Cerebellar nuclear complex (tissue), 1 donor: Measurements from ENCODE around the gene SAFB2.

ENCODE experiments used
- DNase-seq, 2 experiments: peaks; one replicate each; lab custom pipeline; 2025; lab: John Stamatoyannopoulos, UW

Gene SAFB2

DNA sequence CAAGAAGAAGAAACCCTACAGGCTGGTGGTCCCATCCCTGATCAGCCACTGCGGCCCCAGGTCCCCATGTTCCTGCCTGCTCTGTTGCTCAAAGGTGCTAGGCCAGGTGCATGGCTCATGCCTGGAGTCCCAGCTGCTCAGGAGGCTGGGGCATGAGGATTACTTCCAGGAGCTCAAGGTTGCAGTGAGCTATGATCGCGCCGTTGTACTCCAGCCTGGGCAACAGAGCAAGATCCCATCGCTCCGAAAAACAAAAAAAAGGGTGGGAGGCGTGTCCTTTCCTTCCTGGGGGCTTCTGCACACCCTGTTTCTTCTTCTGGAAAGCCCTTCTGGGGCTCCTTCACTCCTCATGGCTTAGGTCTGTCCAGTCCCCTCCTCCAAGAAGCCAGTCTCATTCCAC, 42.9 kb downstream of the SAFB2 start:
- DNase-seq: no peak

DNA sequence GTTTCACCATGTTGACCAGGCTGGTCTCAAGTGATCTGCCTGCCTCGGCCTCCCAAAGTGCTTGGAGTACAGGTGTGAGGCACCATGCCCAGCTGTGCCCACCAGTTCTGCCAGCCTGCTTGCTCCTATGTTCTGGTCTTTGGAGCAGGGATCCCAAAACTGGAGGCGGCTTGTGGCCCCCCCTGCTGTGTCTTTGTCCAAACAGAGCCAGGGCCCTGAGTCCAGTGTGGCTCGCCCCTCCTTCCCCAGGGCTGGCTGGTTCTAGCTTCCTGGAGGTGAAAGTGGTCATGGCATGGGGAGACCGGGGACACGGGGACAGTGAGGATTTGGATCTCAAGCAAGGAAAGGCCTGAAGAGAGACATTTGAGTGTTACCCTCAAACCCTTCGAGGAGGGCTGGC, 43.3 kb downstream of the SAFB2 start:
- no peak for DNase-seq

DNA sequence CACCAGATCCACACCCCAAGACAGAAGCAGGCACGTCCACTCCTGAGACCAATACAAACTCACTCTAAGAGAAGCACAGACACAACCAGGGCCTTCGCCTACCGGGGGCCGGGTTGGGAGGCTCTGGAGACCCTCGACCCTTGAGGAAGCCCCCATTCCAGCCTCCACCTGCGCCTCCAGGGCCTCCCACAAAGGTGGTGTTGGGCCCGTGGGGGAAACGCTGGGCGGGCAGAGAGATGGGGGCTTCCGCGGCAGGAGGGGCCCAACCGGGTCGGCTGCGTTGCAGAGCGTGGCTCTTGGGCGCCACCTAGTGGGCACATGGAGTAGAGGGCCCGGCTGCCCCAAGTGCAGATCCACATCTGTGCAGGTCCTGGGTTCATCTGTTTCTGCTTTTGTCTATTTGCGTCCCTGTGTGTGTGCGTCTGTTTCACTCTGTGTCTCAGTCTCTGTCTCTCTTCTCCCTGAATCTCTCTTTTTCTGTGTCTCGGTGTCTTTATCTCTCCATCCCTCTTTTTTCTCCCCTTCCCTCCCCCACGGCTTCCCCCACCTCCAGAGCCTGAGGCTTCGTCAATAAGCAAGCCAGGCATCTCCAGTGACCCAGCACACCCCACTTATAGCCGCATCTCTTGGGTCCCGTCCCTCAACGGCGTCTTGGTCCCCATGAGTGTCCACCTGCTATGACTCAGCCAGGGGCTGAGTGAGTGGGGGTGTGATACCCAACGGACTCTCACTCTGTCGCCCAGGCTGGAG, 44.3 kb downstream of the SAFB2 start:
- peak in 1 of 2 experiments; percentile 5 for DNase-seq

DNA sequence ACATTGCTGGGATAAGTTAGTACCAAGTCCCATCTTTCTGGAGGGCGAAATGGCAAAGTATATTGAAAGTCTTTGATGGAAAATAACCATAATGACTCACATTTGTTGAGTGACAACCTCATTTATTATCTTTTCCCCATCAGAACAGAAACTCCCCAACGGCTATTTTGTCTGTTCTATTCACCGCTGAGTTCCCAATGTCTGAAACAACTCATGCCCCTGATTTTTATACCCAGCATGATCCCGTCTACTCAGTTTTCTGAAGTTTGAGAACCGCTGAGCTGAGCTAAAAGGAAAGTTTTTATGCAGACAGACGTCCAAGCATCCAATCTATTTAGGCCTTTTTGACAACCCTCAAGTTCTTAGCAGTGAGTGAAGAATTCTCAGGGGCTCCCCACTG, 47.0 kb downstream of the SAFB2 start:
- no peak for DNase-seq

DNA sequence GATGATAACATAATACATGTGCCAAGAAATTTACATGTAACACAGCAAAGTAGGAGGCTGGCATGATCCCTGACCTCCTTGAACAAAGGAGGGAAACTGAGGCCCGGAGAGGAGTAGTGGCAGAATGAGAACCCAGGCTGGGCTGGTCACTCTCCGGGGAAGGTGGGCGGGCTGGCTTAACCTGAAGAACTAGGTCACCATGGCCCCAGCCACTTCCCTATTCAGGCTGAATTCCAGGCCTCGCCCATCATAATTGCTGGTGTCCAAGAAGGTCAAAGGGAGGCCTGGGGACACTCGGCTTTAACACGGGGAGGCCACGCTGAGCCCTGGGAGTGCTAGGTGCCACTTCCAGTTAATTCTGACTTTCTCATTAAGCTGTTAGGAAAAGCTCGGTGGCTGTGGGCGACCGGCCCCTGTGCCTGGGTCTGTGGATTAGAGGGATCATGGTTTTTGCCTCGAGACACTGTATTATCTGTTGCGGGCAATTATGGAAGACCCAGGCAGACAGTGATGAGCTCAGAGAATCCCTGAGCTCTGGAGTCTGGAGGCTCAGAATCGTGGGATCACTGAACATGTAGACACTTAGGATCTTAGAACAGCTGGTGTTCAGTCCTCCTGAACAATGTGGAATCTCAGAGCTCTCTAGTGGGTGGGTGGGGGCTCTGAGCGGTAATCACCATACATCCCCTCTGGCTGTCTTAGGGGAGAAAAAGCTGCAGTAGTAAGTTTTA, 49.9 kb downstream of the SAFB2 start:
- no peak for DNase-seq

DNA sequence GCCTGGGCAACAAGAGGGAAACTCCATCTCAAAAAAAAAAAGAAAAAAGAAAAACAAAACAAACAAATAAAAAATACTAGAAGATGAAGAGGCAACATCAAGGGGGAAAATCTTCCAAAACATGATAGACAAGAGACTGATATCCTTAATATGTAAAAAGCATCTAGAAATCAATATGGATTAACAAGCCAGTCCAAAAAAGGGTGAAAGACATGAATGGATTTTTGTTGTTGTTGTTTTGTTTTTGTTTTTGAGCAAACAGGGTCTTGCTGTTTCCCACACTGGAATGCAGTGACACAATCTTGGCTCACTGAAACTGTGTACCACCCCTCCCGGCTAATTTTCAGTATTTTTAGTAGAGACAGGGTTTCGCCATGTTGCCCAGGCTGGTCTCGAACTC, 50.8 kb downstream of the SAFB2 start:
- DNase-seq: no peak

DNA sequence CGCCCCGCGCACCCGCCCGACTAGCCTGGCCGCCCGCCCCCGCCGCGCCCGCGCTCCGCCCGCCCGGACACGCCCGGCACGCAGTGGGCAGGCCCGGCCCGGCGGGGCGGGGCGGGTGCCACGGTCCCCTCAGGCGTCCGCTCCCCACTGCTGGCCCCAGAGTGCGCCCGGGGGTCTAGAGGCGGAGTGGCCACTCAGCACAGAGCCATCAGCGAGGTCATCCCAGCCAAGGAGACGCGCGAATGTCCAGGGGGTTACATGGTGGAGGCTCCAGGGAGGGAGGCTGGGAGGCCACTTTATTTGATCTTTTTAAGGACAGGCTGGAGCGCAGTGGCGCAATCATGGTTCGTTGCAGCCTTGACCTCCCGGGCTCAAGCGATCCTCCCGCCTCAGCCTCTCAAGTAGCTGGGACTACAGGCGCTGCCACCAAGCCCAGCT, 54.6 kb downstream of the SAFB2 start:
- DNase-seq: no peak

DNA sequence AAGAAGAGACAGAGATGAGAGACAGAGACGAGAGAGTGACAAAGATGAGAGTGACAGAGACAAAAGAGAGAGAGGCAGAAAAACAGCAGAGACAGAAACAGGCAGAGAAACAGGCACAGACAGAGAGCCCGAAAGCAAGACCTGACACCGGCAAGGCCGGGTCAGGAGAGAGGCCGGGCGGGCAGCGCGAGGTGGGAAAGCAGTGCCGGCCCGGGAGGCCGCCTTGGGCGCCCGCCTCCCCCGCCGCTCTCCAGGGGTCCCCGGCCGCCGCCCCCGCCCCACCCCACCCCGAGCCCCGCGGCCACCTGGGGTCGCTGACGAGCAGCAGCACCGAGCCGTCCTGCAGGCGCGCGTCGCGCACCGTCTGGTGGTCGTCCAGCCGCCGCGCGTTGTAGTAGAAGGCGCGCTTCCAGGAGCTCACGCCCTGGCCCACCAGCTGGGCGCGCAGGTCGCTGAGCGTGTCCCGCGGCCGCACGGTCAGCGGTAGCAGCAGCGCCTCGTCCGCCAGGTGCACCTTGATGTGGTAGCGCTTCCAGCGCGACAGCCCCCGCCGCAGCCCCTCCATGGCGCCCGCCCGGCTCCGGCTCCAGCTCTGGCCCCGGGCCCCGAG, 55.1 kb downstream of the SAFB2 start, which contains the start of gene TINCR:
Gene TINCR (minus strand): TSS at position 594 of the 610 bp plus-strand sequence.
- DNase-seq: no peak

DNA sequence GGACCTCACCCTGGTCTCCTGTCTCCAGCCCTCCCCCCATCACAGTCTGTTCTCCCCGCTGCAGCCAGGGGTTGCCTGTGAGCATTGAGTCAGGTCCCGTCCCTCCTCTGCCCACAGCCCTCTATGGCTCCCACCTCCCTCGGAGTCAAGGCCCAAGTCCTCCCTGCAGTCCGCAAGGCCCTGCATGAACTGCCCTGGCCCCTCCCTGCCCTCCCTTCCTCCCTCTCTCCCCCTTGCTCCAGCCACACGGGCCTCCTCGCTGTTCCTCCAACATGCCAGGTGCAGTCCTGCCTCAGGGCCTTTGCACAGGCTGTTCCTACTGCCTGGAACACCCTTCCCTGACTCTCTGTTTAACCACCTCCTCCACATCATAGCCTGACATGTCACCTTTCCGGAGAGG, 57.6 kb downstream of the SAFB2 start:
- no peak for DNase-seq

DNA sequence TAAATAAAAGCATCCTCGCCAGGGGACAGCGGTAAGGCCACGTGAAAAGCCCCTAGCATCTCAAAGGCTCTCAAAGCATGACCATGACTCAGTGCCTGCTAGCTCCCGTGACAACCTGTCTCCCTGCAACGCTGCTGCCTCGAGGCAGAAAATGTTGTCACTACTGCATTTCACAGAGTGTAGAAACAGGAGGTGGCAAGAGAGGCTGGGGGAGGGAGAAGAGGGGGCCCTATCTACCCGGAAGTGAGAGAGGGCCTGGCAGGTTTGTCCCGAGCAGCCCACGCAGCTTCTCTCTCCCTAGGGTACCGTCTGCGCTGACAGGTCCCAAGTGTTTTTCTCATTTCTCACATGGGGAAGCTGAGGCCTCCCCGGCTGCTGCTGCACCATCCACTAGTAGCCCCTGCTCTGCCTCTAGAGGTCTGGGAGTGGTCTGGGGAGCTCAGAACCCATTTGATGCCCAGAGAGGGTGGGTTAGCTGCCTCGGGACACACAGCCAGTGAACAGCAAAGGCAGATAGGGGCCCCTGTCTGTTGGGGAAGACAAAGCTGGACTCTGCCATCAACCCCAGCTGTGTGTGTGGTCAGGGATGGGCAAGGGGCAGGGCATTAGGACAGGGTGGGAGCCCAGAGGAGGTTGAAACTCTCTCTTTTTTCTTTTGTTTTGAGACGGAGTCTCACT, 58.5 kb downstream of the SAFB2 start:
- no peak for DNase-seq

DNA sequence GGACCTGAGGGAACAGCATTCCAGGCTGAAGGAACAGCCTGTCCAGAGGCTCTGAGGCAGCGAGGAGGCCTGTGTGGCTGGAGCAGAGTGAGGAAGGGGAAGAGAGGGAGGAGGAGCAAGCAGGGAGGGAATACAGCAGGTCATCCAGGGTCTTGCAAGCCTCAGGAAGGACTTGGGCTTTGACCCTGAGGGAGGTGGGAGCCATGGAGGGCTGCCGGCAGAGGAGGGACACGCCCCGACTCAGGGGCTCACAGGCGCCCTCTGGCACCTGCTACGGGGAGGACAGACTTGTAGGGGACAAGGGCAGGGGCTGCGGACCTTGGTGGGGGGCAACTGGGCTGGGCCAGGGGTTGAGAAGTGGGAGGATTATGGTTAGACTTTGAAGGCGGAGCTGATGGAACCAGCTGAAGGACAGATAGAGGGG, 59.6 kb downstream of the SAFB2 start:
- DNase-seq: no peak

DNA sequence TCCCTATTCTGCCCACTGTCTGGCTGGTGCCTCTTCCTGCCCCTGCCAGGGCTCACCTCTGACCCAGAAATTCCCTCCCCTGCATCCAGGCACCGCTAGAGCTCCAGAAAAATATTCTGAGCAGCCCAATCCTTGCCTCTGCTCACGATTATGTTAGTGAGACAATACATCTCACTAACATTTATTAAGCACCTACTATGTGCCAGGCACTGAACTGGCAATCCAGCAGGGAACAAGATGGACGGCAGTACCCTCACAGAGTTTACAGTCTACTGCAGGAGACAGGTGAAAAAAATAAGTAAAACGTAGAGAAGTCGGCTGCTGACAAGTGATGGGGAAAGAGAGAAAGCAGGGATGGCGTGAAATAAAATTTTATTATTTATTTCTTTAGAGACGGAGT, 60.3 kb downstream of the SAFB2 start:
- DNase-seq: no peak

DNA sequence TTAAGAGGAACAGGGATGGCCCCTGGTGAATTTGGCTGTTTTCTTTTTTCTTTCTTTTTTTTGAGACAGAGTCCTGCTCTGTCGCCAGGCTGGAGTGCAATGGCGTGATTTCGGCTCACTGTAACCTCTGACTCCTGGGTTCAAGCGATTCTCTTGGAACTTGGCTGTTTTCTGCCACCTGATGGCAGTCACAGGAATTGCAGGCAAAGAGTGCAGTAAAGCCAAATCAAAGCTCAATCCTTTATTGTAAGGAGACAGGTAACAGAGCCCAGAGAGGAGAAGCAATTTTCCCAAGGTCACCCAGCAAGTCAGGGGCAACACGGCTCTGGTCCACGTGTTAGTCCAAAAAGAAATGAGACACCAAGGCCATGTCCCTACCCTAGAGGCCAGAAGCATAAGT, 61.0 kb downstream of the SAFB2 start:
- DNase-seq: no peak

DNA sequence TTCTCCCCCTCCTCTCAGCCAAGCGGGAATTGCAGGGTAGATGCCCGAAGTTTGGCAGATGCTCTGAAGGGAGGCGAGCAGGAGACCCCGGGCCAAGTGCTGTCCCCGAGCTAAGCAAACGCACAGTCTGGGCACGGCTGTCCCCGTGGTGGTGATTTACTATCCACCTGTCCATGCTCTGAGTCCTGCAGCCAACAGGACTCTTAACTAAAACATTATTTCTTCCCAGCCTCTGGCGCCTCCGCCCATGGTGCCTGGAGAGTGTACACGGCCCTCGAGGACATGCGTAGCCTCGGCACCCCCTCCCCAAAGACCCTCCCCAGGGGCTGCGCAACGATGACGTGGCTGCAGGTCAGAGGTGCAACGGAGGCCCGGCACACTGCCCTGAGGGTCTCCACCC, 62.4 kb downstream of the SAFB2 start:
- DNase-seq: no peak

DNA sequence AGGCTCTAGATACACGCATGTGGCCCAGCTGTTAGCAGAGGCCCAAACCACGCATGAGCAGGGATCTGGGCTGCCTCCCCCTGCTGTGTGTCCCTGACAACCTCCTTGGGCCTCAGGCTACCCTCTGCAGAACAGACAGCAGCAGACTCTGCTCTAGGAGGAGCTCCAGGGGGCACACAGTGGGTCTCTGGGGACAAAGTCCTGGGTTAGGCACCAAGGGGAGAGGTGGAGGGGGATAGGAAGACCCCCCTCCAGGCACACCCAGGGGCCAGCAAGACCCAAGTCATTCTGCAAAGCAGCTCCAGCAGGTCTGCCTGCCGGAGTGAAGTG, 62.8 kb downstream of the SAFB2 start:
- DNase-seq: no peak

DNA sequence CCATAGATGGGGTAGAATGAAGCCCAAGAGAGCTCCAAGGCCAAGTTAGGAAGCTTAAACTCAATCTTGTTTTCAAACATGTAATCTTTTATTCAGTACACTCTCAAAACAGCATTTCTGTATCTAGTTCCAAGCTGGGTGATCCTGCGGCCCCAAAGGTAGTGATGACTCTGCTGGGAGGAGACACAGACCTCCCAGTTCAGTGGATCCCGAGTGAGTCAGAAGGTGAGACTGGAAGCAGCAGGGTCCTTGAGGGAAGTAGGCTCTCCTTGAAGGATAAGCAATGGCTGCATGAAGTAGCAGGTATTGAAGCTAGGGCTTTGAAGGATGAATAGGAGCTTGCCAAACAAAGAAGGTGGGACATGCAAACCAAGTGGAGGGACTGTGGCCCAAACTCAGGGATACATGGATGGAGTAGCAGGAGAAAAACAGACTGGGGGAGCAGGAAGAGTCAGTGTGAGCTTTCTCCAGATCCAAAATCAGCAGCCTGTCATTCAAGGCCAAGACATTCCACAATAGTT, 64.4 kb downstream of the SAFB2 start:
- DNase-seq: no peak

DNA sequence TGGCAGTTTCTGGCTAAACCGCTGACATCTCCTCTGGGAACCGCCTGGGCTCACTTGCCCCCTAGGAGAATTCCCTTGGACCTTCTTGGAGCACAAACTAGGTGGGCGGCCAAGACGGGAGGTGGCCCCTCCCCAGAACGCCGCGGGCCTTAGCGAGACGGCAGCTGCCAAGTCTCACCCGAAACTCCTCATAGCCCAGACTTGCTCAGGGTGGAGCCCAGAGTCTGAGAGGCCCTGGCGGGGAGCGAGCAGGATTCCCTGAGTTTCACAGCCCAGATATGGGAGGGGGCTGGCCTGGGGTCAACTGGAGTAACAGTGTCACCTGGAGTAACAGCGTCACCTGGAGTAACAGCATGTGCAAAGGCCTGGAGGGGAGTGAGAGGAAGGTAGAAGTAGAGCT, 64.9 kb downstream of the SAFB2 start:
- no peak for DNase-seq

DNA sequence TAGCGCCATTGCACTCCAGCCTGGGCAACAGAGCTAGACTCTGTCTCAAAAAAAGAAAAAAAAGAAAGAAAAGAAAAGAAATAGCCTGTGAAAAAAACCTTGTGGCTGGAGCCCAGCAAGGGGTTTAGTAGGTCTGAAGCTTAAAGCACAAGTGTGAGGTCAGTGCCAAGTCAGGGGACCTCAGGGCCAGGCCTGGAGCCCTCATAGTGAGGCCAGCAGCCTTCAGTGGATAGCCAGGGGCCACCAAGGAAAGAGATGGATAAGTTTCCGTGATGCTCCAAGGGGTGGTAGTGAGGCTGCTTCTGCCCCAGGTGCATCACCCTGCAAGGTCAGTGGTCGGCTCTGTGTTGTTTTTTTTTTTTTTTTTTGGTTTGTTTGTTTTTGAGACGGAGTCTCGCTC, 67.7 kb downstream of the SAFB2 start:
- no peak for DNase-seq

DNA sequence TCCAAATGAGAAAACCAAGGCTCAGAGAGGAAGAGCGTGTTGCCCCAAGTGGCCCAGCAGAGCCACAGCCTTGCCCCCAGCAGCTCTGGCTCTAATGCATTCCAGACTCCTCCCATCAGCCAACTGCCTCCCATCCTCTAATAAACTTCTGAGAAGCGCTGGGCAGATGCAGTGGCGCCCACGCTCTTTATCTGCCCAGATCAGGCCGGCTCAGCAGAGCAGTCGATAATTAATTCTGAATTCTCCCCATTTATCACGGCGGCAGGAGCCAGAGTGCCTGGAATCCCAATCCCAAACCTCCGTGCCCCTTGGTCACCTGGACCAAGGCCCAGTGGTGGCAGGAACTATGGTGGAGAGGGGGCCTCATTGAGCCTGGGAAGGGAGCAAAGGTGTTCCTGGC, 68.7 kb downstream of the SAFB2 start:
- no peak for DNase-seq

DNA sequence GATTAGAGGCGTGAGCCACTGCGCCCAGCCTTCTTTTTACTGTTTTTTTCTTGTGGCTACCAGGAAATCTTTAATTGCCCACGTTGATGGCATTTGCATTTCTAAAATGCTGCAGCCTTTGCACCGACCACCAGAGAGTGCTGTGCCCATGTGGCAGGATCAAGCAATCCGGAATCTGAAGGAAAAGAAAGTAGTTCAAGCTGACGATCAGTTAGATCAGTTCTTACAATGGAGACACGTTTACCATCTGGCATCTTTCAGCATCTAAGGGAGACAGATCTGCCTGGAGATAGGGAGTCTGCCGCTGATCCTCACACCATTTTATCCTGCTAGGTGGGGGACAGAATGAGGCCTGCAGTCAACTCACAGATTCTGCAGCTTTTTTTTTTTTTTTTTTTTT, 74.7 kb downstream of the SAFB2 start:
- DNase-seq: no peak

DNA sequence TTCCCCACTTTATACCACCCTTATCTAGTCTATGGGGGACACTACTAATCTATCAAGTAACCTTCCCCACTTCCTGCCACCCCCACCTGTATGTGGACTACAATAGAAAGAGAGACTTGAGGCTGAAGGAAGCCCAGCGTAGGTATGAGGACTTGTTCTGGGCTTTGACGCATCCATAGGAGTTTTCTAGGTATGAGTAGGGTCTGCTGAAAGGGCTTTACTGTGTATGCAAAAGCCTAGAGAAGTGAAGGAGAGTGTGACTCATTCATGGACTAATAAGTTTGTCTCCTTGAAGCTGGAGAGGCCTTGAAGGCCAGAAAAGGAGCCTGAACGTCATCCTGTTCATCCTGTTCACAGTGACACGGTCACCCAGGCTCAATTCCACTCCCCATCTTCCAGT, 76.6 kb downstream of the SAFB2 start:
- no peak for DNase-seq

DNA sequence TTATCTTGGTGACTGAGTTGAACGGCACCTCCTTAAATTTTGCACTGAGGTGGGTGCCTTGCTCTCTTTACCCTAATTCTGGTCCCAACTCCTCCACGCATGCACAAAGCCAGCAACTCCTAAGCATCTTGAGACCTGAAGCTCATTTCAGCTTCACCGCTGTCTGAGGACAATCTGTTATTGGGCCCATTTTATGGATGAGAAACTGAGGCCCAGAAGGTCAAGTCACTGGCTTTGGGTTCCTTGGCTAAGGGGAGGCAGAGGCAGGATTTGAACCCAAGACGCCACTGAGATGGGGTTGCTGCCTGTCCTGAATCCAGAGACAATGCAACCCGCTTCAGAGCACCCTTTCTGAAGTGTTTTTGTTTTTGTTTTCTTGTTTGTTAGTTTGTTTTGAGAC, 77.5 kb downstream of the SAFB2 start:
- no peak for DNase-seq

DNA sequence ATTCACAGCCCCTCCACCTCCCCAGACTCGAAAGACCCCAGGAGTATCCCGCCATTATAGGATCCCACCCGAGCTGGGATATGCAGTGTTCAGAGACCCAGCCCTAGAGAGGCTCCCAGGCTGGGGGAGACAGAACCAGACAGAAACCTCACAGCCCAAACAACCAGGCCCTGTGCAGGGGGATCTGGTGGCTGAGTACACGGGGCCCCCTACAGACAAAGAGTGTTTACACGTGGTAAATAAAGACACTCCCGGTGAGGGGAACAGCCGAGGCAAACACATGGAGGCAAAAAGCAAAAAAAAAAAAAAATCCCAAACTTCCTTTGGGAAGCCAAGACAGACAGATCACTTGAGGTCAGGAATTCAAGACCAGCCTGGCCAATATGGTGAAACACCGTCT, 79.9 kb downstream of the SAFB2 start:
- DNase-seq: no peak
